ENCODE measurements around the gene SLC6A3.

The SLC6A3 gene

GRCh38 chr5:1445313-1445688 is at the start of gene SLC6A3:
TSS of gene SLC6A3 (minus strand) at chr5:1445440. CDS start at chr5:1443197, 2,243 bp downstream.
- DNase-seq, result peak; percentile 69

GRCh38 chr5:1493941-1494340 is 48.7 kb upstream of the SLC6A3 start:
- DNase-seq, result no peak

DNA sequence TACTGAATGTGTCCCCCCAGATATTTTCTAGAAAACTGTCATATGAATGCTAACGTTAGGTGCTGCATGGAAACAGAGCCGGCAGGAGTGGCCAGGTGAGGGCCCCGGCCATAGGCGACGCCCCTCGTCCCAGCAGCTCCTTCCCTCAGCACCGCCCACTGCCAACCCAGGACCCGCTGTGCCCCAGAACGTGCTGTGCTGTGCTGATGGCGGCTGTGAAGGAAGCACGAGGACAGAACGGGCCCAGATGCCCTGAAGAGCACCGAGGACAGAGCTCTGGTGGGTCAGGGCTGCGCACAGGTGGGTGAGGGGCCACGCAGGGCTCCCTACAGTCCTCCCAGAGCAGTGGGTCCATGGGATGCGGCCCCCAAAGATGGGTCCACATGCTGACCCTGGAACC is 48.2 kb upstream of the SLC6A3 start:
- no peak for DNase-seq

GRCh38 chr5:1492757-1493156 is 47.5 kb upstream of the SLC6A3 start:
- no peak for DNase-seq

- DNase-seq, result no peak
These were observed 45.1 kb upstream of the SLC6A3 start for GRCh38 chr5:1490376-1490775.

DNA sequence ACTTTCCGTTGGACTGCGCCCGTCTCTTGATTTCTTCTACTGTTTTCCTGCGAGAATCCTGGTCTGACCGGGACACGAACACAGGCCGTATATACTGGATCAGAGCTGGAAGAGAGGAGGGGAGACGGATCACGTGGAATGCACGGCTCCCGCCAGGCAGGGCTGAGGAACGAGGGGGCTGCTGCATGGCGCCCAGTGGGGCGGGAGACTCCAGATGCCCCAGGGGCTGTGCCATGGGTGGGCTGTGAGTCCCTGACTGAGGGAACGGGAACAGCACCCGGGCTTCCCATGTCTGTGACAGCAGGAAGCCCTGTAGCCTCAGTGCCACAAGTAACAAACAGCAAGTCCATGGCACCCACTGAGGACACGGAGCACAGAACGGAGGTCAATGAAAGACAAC is 44.5 kb upstream of the SLC6A3 start:
- DNase-seq, result no peak

DNA sequence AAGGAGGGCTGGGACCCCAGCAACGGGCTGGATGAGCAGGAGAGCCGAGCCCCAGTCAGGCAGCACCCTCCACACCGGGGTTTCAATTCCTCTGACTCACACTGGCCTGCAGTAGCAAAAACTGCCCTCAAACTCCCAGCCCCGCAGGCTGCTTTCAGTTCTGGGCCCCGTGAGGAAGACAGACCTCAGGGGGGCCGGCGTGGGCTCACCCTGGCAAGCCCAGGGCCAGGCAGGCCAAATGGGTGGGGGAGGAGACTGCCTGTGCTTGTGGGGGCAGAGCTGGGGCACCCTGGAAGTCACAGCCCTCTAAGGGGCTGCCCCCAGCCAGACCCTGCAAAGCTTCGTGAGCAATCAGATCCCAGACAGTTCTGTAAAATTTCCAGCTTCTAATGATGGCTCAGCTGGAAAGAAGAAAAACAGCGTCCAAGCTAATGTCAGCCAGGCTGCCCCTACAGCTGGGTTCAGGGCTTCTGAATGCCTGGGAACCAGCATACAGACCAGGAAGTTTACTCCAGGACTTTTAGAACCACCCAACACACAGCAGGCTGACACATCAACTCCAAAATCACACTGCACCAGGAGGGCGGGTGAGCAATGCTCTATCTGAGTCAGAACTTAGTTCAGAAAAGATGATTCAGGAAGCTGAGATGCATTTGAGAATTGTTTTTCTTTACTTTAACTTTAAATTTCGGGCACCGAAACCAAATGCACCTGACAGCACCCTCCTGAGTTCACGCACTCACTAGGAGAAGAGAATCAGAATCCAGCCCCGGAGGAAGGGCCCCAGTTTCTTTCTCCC is 43.8 kb upstream of the SLC6A3 start:
- DNase-seq, result no peak

DNA sequence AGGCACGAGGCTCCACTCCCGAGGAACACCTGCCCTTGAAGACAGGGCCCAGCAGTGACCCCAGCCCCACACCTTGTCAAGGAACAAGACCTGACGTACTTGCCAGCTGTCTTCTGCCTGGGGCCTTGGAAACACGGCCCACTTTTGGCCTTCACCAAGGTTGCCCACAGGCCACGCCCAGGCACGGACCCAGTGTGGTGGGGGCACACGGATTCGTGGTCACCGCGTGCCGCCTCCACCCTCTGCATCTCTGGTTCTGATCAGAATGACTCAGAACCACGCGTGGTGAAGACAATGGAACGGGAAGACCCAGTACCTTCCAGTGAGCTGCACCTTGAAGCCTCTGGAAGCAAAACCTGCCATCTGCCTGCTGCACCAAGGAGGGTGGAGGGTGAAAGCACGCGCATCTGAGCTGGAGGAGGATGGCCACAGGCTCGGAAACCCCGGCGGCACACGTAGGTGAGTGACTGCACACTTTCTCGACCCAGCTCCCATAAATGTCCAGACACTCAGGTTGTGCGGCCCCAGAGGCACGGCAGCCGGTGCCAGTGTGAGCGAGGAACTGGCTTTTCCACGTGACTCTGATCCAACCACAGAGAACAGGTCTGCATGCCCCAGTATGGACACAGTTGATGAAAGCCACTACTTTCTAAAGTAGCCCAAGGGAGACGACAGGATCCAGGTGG is 42.0 kb upstream of the SLC6A3 start:
- DNase-seq, result no peak

DNA sequence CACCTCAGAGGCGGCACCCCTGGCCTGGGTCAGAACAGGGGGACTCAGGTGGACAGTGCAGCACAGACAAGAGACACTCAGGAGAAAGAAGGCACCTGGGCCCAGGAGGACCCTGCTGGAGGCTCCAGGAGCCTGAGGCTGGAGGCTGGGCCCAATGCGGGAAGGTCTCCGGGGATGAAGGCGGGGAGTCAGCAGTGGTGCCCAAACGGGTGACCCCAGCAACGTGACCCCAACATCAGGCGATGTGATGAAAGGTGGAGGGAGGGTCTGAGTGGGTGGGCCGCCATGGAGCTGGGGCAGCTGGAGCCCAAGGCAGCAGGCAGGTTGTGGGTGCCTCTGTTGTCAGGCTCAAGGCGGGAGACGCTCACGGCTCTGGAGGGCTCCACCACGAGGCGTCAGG is 41.0 kb upstream of the SLC6A3 start:
- no peak for DNase-seq

- DNase-seq, result no peak
These were observed 40.4 kb upstream of the SLC6A3 start for GRCh38 chr5:1485579-1486118.

- DNase-seq, result no peak
These were observed 39.7 kb upstream of the SLC6A3 start for GRCh38 chr5:1484730-1485578.

GRCh38 chr5:1483856-1484729 is 38.9 kb upstream of the SLC6A3 start:
- no peak for DNase-seq

DNA sequence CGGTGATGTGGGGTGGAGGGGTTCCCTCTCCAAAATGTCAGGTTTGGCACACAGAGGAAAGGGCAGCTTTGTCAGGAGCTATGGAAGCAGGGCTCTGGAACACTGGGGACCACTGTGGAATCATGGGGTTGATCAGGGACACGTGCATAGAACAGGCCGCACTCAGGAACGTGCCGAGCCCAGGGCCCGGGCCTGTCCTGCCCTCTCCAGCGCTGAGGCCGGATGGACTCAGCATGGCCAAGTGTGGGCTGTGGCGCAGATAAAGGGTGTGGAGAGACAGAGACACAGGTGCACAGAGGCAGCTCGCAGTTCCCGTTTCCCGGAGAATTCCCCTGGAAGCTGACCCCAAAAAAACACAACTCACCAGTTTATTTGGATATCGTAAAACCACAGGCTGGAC is 37.8 kb upstream of the SLC6A3 start:
- DNase-seq, result no peak

DNA sequence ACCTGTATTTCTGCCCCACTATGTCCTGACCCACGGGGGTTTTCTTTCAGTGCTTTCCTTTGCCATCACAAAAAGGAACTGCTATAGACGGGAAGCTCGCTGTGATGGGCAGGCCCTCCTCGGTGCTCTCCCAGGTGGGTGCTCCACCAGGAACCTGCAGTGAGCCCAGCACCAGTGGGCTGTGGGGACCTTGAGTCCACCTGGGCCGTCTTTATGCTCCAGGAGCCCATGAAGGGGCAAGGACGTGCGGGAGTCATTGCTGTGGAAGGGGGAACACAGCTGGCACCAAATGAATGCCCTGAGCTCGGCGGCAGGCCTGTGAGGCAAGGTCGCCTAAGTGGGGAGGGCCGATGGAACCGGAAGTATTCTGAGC is 36.7 kb upstream of the SLC6A3 start:
- no peak for DNase-seq

GRCh38 chr5:1481266-1481958 is 36.2 kb upstream of the SLC6A3 start:
- DNase-seq, result no peak

GRCh38 chr5:1480806-1481205 is 35.6 kb upstream of the SLC6A3 start:
- DNase-seq, result no peak

DNA sequence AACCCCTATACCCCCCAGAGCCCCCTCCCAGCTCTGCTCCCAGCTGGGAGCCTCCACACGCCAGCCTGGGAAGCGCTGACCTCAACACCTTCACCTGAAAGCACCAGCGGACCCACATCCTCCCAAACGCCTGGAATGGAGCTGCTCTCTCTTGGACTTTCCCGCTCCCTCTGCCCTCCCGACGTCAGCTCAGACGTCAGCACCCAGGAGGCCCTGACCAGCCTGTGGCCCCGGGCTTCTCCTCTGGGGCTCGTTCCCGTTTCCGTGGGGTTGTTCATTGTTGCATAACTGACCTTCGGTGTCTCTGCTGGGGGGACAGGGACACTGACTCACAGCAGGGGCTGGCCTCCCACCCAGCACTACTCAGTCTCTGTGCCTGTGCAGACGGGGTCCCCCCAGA is 35.0 kb upstream of the SLC6A3 start:
- no peak for DNase-seq

GRCh38 chr5:1479581-1480188 is 34.4 kb upstream of the SLC6A3 start:
- DNase-seq, result peak; percentile 47

DNA sequence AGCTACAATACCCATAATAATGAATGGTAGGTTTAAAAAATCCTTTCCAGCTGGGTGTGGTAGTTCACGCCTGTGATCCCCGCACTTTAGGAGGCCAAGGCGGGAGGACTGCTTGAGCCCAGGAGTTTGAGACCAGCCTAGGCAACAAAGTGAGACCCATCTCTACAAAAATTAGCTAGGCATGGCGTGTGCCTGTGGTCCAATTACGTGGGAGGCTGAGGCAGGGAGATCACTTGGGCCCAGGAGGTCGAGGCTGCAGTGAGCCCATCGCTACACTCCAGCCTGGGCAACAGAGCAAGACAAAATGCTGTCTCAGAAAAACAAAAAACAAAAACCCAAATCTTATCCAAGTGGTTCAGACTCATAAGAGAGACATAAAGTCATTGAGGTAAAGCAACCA is 33.8 kb upstream of the SLC6A3 start:
- no peak for DNase-seq

GRCh38 chr5:1478271-1479035 is 33.2 kb upstream of the SLC6A3 start:
- no peak for DNase-seq

DNA sequence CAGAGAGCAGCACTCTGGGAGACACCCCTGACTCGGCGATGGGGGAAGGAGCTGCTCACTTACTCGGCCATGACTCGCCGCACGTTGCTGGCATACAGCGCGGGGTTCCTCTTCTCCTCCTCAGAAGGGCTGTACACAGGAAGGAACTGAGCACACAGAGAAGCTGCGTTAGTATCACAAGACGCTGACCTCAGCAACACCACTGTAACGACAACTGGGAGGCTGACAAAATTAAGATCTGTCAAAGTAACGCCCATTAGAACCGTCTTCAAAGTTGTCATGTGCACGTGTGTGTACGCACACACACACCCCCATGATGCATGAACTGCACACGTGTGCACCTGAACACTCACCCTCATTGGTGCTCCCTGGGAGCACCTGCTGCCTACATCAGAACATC is 32.1 kb upstream of the SLC6A3 start:
- no peak for DNase-seq

All from NCI-H1694 (cell line).